Panc1 (cell line): ENCODE data around the gene PRDM12.

ENCODE experiments used
- CTCF ChIP-seq: fragments of 450-650 bp; IDR thresholded peaks from 2 replicates; pipeline ENCODE4 v1.5.1; 2017; ENCODE audit warnings: mild to moderate bottlenecking
- POLR2AphosphoS5 ChIP-seq: IDR thresholded peaks from 2 replicates; pipeline ENCODE4 v1.6.1; 2012; ENCODE audit warnings: mild to moderate bottlenecking, low read depth, low read length, moderate library complexity
- REST ChIP-seq, 2 experiments: IDR thresholded peaks; 2 replicates each; pipeline ENCODE4 v1.6.1; 2011 to 2012; ENCODE audit warnings: low read depth in 2 of 2, control low read depth in 1 of 2, low read length in 1 of 2, mild to moderate bottlenecking in 1 of 2, moderate library complexity in 1 of 2; ENCODE audit not compliant: insufficient read depth in 1 of 2
- TCF7L2 ChIP-seq: IDR thresholded peaks from 2 replicates; pipeline ENCODE4 v1.6.1; 2011; ENCODE audit warnings: mild to moderate bottlenecking, low read depth, low read length, inconsistent platforms

GRCh38 chr9:130689937-130690700 is 25.7 kb downstream of the PRDM12 start:
- TF ChIP-seq CTCF (no peak), POLR2AphosphoS5 (peak; percentile 57; the same call in 1 of the 2 replicates), TCF7L2 (no peak), REST (IDR thresholded peaks at IDR 0.05; ENCODE audit: insufficient read depth in 1 of 2, low read depth in 2 of 2, low read length in 1 of 2) (no peak)
